KMS-11 (cell line): Measurements from ENCODE around the gene SPAG5.
A peak's percentile ranks its signal among the peaks of the same experiment; 100 is the strongest.

Source experiments
- H2AFZ ChIP-seq: fragments of 200-600 bp; sonication (generic); 2 replicates; pipeline ENCODE4 v1.6.1; 2016; ENCODE audit warnings: antibody characterized with exemption, mixed run types, low read depth
- H3K27ac ChIP-seq: fragments of 200-600 bp; sonication (generic); 2 replicates; pipeline ENCODE4 v1.6.1; 2016; ENCODE audit warnings: mild to moderate bottlenecking, mixed run types
- H3K27me3 ChIP-seq: fragments of 200-600 bp; sonication (generic); 2 replicates; pipeline ENCODE4 v1.6.1; 2017; ENCODE audit warnings: mild to moderate bottlenecking, low read depth, mixed run types, moderate library complexity; ENCODE audit not compliant: insufficient read depth
- H3K36me3 ChIP-seq: fragments of 200-600 bp; sonication (generic); 2 replicates; pipeline ENCODE4 v1.6.1; 2017; ENCODE audit warnings: mild to moderate bottlenecking, mixed run types; ENCODE audit not compliant: insufficient read depth
- H3K4me1 ChIP-seq: fragments of 200-600 bp; sonication (generic); 2 replicates; pipeline ENCODE4 v1.6.1; 2016; ENCODE audit warnings: mild to moderate bottlenecking, low read depth, mixed run types; ENCODE audit not compliant: poor library complexity, severe bottlenecking
- H3K4me2 ChIP-seq: fragments of 200-600 bp; sonication (generic); 2 replicates; pipeline ENCODE4 v1.7.0; 2016; ENCODE audit warnings: mild to moderate bottlenecking, mixed run types
- H3K4me3 ChIP-seq: fragments of 200-600 bp; sonication (generic); IDR thresholded peaks from 2 replicates; pipeline ENCODE4 v1.6.1; 2017; ENCODE audit warnings: low read depth, low read length, mixed read lengths; ENCODE audit not compliant: insufficient read depth
- H3K79me2 ChIP-seq: fragments of 200-600 bp; sonication (generic); 2 replicates; pipeline ENCODE4 v1.6.1; 2016; ENCODE audit warnings: low read depth, mixed run types; ENCODE audit not compliant: insufficient read depth
- H3K9ac ChIP-seq: fragments of 200-600 bp; sonication (generic); 2 replicates; pipeline ENCODE4 v1.6.1; 2016; ENCODE audit warnings: mild to moderate bottlenecking, mixed run types
- H4K20me1 ChIP-seq: fragments of 200-600 bp; sonication (generic); 2 replicates; pipeline ENCODE4 v1.6.1; 2016; ENCODE audit warnings: mild to moderate bottlenecking, mixed run types; ENCODE audit not compliant: insufficient read depth
- CTCF ChIP-seq: fragments of 200-600 bp; sonication (generic); conservative IDR thresholded peaks from 2 replicates; pipeline ENCODE4 v1.6.1; 2017; ENCODE audit warnings: low read depth, mild to moderate bottlenecking, antibody characterized with exemption, low read length, moderate library complexity, mixed read lengths

The SPAG5 gene

GRCh38 chr17:28598799-28599310 is at the start of gene SPAG5:
SPAG5 (minus strand) TSS chr17:28599025; CDS start chr17:28598946, 79 bp downstream.
- Histone ChIP-seq H2AFZ (peak within 1 kb of the TSS; percentile 91), H3K79me2 (peaks cover 38% of the 10 kb centered on the region), H3K4me3 (no peak within 1 kb of the TSS), H4K20me1 (no peaks in the 10 kb centered on the region), H3K4me2 (peak within 1 kb of the TSS; percentile 78), H3K27me3 (no peaks in the 10 kb centered on the region), H3K4me1 (peaks cover 19% of the 10 kb centered on the region), H3K27ac (peak within 1 kb of the TSS; percentile 88), H3K9ac (peak within 1 kb of the TSS; percentile 79), H3K36me3 (no peaks in the 10 kb centered on the region; the same call in 1 of the 2 replicates)
- no peak for TF ChIP-seq CTCF

- peak overlapping the region; percentile 56; the same call in 1 of the 2 replicates for H3K4me2 ChIP-seq
- H3K27ac ChIP-seq, result no peak overlapping the region
- H3K27me3 ChIP-seq, result no peaks in the 10 kb centered on the region
- H2AFZ ChIP-seq, result peak overlapping the region; percentile 24
- peaks cover 7% of the 10 kb centered on the region; the same call in 1 of the 2 replicates for H3K36me3 ChIP-seq
- H3K79me2 ChIP-seq, result peaks cover 34% of the 10 kb centered on the region
- H3K9ac ChIP-seq, result no peak overlapping the region
- no peaks in the 10 kb centered on the region for H4K20me1 ChIP-seq
- H3K4me1 ChIP-seq, result peaks cover 42% of the 10 kb centered on the region
- TF ChIP-seq CTCF, result no peak
- no peak overlapping the region for H3K4me3 ChIP-seq
These were observed 47.4 kb upstream of the SPAG5 start for GRCh38 chr17:28646039-28646754.

GRCh38 chr17:28645576-28645939 is 46.7 kb upstream of the SPAG5 start:
- H4K20me1 ChIP-seq, result no peaks in the 10 kb centered on the region
- H3K27ac ChIP-seq, result no peak overlapping the region; the same call in 1 of the 2 replicates
- H3K79me2 ChIP-seq, result peaks cover 34% of the 10 kb centered on the region
- no peaks in the 10 kb centered on the region for H3K27me3 ChIP-seq
- H3K4me3 ChIP-seq, result no peak overlapping the region
- peak overlapping the region; percentile 45; the same call in 1 of the 2 replicates for H3K9ac ChIP-seq
- TF ChIP-seq CTCF, result no peak
- H3K4me1 ChIP-seq, result peaks cover 42% of the 10 kb centered on the region
- peaks cover 13% of the 10 kb centered on the region; the same call in 1 of the 2 replicates for H3K36me3 ChIP-seq
- peak overlapping the region; percentile 56 for H3K4me2 ChIP-seq
- peak overlapping the region; percentile 63 for H2AFZ ChIP-seq

- Histone ChIP-seq H2AFZ (peak within 1 kb of the TSS; percentile 63), H3K36me3 (peaks cover 19% of the 10 kb centered on the region; the same call in 1 of the 2 replicates), H4K20me1 (no peaks in the 10 kb centered on the region), H3K27ac (peak within 1 kb of the TSS; percentile 25; the same call in 1 of the 2 replicates), H3K79me2 (peaks cover 34% of the 10 kb centered on the region), H3K4me3 (no peak within 1 kb of the TSS), H3K9ac (peak within 1 kb of the TSS; percentile 58; the same call in 1 of the 2 replicates), H3K4me1 (peaks cover 42% of the 10 kb centered on the region), H3K27me3 (no peaks in the 10 kb centered on the region), H3K4me2 (peak within 1 kb of the TSS; percentile 67)
- no peak for TF ChIP-seq CTCF
These were observed 46.2 kb upstream of the SPAG5 start, which contains the start of gene BLTP2 for GRCh38 chr17:28644787-28645575. BLTP2 (minus strand) TSS chr17:28645158; CDS start chr17:28645056, 102 bp downstream.
